Immature natural killer cell (primary cell): ENCODE measurements around the gene NISCH. TPM values are rescaled to one million over a fixed set of nuclear protein-coding genes. Genes with fewer than 3 reads are reported as not detected.
A peak's percentile ranks its signal among the peaks of the same experiment; 100 is the strongest.

Experiments
- DNase-seq, 3 donors: peaks; one replicate each; pipeline ENCODE4 v3.0.0; 2022; ENCODE audit warnings: mixed read lengths in 1 of 3
- H3K27ac Mint-ChIP-seq, 6 donors: one replicate each; pipeline ENCODE4 v1.8.0; 2020; ENCODE audit warnings: mixed read lengths in 6 of 6, mild to moderate bottlenecking in 5 of 6, inconsistent platforms in 4 of 6, moderate library complexity in 3 of 6
- H3K27me3 Mint-ChIP-seq, 3 donors: one replicate each; pipeline ENCODE4 v1.8.0; 2020 to 2021; ENCODE audit warnings: low read depth in 3 of 3, mild to moderate bottlenecking in 3 of 3, mixed read lengths in 3 of 3, moderate library complexity in 3 of 3, inconsistent platforms in 1 of 3
- H3K36me3 Mint-ChIP-seq, 3 donors: one replicate each; pipeline ENCODE4 v1.8.0; 2020; ENCODE audit warnings: mixed read lengths in 3 of 3, inconsistent platforms in 2 of 3, mild to moderate bottlenecking in 2 of 3
- H3K4me1 Mint-ChIP-seq, 2 donors: one replicate each; pipeline ENCODE4 v1.8.0; 2020; ENCODE audit warnings: inconsistent platforms in 2 of 2, mild to moderate bottlenecking in 2 of 2, mixed read lengths in 2 of 2, moderate library complexity in 1 of 2
- H3K4me3 Mint-ChIP-seq, 5 donors: one replicate each; pipeline ENCODE4 v1.8.0; 2020; ENCODE audit warnings: mild to moderate bottlenecking in 5 of 5, mixed read lengths in 5 of 5, inconsistent platforms in 3 of 5, moderate library complexity in 3 of 5
- H3K9me3 Mint-ChIP-seq, 6 donors: one replicate each; pipeline ENCODE4 v1.8.0; 2020; ENCODE audit warnings: mild to moderate bottlenecking in 6 of 6, mixed read lengths in 6 of 6, inconsistent platforms in 4 of 6, moderate library complexity in 3 of 6
- polyA plus RNA-seq, 3 donors: library from polyadenylated mRNA; unstranded; fragments of 300-500 nt; fragmentation: Illumina TruSeq; gene quantifications; one replicate each; pipeline ENCODE4 v1.2.3, GENCODE V29; 2021

Gene NISCH
- polyA plus RNA-seq, 3 donors from 2014 or later, result 11.3 to 25.9 (median 12.3) TPM

DNA sequence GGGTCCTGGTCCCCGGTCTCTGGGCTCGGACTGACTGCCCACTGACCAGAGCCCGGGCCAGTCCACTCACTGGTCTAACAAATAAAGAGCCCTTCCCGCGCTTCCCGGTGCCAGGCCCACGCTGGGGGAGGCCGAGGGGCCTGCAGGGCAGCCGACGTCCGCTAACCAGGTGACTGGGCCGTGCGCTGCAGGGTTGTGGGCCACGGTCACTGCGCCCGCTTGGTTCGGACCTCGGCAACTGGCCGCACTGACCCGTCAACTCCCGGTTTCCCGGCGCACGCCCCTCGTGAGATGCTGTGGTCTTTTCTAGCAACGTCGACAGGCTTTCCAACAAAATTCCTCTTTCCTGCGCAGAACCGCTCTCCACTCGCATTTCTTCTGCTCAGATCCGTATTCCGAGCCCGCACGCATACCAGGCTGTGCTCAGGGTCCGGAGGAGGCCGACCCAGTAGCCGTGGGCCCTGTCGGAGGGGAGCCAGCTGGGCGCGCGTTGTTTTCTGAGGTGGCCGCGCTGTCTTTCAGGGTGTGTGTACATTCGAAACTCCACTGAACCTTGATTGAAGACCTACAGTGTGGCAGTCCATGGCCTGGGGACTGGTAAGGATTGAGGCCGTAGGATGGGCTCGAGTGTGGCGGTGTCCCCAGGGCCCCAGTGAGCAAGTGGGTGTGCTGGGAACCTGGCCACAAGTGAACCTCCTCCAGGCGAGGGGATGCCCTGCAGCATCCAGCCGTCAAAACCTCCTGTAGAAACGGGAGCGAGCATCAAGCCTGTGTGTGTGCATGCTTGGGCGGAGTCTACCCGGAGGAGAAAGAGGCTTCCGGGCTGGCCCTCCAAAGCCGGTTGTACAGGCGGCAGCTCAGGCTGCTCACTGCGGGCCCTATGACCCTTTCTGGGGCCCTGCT lies 79.1 kb downstream of the NISCH start:
- DNase-seq, result no peak
- Mint-ChIP-seq H3K27me3 (peaks cover 6 to 17% (median 12%) of the 10 kb centered on the region in 3 donors), H3K27ac (peak overlapping the region in 4 of 6 donors; percentile 55 to 70 (median 59)), H3K36me3 (peaks cover 0 to 6% (median 0%) of the 10 kb centered on the region in 3 donors), H3K4me1 (peaks cover 41 to 44% of the 10 kb centered on the region in 2 donors), H3K9me3 (no peaks in the 10 kb centered on the region), H3K4me3 (peak overlapping the region; percentile 64 to 98 (median 72))

DNA sequence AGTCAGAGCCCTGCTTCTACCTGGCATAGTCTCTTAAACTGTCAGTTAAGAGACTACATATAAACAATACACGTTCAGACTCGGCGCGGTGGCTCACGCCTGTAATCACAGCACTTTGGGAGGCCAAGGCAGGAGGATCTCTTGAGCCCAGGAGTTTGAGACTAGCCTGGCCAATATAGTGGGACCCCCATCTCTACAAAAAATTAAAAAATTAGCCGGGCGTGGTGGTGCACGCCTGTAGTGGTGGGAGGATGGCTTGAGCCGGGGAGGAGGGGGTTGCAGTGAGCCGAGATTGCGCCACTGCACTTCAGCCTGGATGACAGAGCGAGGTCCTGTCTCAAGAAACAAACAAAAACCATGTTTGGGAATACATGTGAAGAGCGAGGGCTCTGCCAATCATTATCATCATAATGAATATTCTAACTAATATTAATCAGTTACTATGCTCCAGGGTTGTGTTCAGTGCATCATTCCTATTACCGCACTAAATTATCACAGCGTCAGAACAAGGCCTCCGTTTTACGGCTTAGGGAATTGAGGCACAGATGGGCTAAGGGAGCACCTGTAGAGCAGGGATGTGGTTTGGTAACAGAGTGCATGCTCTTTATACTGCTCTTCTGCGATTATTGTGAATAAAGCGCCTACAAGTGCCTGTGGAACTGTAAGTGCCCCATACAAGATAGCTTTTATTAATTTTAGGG lies 80.2 kb downstream of the NISCH start:
- peaks cover 43 to 47% of the 10 kb centered on the region in 2 donors for H3K4me1 Mint-ChIP-seq
- peak overlapping the region; percentile 97 to 100 (median 100) for H3K4me3 Mint-ChIP-seq

DNA sequence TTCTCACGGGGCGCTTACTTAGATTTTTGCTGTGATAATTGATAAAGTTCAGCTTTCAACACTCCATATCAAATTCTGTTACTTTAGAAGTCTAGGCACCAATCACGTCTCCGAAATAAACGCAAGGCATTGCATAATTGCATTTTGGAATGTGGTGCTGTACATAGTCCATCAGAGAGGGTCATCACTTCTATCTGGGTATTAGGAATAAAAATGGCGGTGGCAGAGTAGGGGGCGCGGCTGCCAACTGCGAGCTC lies 80.6 kb downstream of the NISCH start:
- Mint-ChIP-seq H3K9me3 (no peaks in the 10 kb centered on the region), H3K4me1 (peaks cover 43 to 51% of the 10 kb centered on the region in 2 donors), H3K27me3 (peaks cover 6 to 17% (median 12%) of the 10 kb centered on the region in 3 donors), H3K27ac (peak overlapping the region; percentile 48 to 100 (median 98)), H3K4me3 (peak overlapping the region; percentile 97 to 100 (median 100)), H3K36me3 (peaks cover 0 to 6% (median 0%) of the 10 kb centered on the region in 3 donors)
- no peak for DNase-seq

More for the DNA sequence above, 80.2 kb downstream of the NISCH start:
- Mint-ChIP-seq H3K9me3 (no peaks in the 10 kb centered on the region), H3K27ac (peak overlapping the region in 3 of 6 donors; percentile 99 to 100 (median 99)), H3K36me3 (peaks cover 0 to 6% (median 0%) of the 10 kb centered on the region in 3 donors), H3K27me3 (peaks cover 6 to 17% (median 12%) of the 10 kb centered on the region in 3 donors)
- DNase-seq, result no peak

DNA sequence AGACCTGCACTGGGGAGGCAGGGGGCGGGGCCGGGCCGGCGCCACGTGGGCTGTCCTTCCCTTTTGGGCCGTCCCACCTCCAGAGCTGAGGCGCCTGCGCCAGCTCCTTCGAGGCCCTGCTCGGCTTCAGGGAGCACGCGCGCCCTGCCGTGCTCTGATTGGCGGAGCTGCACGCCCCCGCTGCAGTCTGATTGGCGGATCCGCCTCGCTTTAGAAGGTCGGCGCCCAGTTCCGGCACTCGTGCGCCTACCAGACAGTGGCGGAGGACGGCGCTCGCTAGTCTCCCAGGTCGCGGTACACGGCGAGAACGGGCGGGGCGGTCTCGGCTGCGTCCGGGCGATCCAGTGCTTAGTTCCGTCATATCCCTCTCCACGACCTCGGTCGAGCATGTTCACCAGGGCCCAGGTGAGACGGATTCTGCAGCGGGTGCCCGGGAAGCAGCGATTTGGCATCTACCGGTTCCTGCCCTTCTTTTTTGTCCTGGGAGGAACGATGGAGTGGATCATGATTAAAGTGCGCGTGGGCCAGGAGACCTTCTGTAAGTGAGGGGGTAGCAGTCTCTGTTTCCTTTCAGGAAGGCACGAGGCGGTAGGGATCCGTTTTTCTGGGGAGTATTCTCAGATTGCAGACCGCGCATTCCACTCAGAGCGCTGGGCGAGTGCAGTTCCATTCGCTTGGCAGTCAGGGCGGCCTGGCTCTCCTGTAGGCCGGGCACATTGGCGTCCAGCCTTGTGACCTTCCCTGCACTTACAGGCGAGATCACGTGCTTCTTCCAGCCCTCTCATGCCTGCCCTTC lies 81.2 kb downstream of the NISCH start, which contains the start of gene UQCC5:
UQCC5 (plus strand) TSS at position 237 of the 796 bp plus-strand sequence; CDS start at position 388, 151 bp downstream.
- Mint-ChIP-seq H3K27me3 (peaks cover 6 to 17% (median 12%) of the 10 kb centered on the region in 3 donors), H3K27ac (peak within 1 kb of the TSS; percentile 96 to 100 (median 99)), H3K4me3 (peak within 1 kb of the TSS; percentile 97 to 100 (median 100)), H3K4me1 (peaks cover 43 to 57% of the 10 kb centered on the region in 2 donors), H3K9me3 (no peaks in the 10 kb centered on the region), H3K36me3 (peaks cover 0 to 6% (median 0%) of the 10 kb centered on the region in 3 donors)
- DNase-seq, result peak; percentile 97 to 98 (median 97)

DNA sequence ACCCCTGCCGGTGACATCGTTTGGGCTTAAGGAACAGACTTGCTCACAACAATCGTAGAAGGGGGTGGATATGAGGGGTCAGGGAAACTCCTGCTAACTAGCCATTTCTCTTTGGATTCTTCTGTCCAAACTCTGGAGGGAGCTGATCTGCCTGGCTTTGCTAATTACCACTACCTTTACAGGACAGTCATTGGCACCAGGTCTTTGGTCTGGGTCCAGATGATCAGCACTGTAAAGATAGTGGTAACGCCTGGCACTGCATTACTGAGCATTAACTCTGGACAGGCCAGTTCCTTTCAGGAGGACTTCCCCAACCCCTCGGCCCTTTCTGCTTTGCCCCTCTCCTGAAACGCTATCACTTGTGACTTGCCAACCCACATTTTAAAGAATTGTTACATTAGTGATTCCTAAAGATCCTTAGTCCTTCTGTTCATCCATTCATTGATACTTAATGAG lies 81.8 kb downstream of the NISCH start:
- Mint-ChIP-seq H3K27ac (peak overlapping the region; percentile 96 to 100 (median 99)), H3K4me3 (peak overlapping the region; percentile 97 to 100 (median 100)), H3K27me3 (peaks cover 6 to 17% (median 12%) of the 10 kb centered on the region in 3 donors), H3K9me3 (no peaks in the 10 kb centered on the region), H3K36me3 (peaks cover 0 to 6% (median 0%) of the 10 kb centered on the region in 3 donors), H3K4me1 (peaks cover 44 to 57% of the 10 kb centered on the region in 2 donors)
- DNase-seq, result no peak

DNA sequence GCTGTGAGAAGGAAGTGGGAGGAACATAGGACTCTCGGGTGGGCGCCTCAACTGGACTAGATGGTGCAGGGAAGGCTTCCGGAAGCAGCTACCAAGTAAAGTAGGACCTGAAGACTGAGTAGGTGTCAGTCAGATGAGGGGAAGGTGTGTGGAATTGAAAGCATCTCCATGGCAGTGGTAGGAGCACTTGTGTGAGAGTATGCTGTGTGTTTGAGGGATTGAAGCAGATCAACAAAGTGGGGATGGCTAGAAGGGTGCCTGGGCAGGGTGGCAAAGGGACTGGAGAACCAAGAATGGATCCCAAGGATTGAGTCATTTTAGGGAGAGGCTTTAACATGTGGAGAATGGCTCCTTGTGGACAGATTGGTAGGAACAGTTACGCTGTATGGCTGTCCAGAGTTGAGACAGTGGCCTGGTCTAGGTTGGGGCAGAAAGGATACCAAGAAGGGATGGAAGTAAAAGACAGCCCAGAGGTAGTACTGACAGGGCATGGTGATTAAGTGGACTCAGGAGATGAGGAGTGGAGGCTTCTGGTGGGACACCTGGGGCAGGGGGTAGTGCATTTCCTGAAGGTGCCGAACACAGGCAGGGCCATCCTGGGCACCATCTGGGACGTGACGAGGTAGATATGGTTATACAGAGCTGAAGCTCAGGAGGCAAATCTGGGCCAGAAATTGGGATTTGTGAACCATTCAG lies 82.5 kb downstream of the NISCH start:
- Mint-ChIP-seq H3K27ac (peak overlapping the region; percentile 96 to 100 (median 99)), H3K36me3 (peaks cover 0 to 6% (median 0%) of the 10 kb centered on the region in 3 donors), H3K4me1 (peaks cover 42 to 57% of the 10 kb centered on the region in 2 donors), H3K9me3 (no peaks in the 10 kb centered on the region), H3K27me3 (peaks cover 6 to 17% (median 12%) of the 10 kb centered on the region in 3 donors), H3K4me3 (peak overlapping the region; percentile 97 to 100 (median 100))
- DNase-seq, result no peak

DNA sequence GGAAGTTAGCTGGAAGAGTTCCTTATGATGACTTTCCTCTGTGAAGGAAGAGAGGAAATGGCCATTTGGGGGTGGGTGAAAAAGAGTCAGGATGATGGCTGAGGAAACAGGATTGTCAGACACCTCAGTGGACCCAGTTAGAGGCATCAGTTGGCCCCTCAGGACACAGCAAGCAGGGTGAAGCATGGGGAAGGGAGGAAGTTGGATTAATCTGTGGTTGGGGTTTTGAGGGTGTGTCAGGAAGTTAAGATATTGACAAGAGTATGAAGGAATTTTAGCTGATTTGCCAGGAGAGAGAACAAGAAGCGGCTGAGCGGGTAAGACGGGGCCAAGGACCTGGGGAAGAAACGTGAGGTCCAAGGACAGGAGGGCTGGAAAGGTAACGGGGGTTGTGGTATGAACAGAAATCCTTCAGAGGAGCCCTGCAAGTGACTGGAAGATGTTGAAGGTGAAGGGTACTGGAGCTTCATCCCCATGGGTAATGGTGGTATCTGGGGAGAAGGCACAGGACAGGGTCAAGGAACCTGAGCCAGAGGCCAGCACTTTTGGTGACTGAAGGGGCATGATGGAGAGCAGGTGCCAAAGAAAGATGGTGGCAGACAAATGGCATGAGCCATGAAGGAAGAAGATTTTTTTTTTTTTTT lies 83.7 kb downstream of the NISCH start:
- Mint-ChIP-seq H3K9me3 (no peaks in the 10 kb centered on the region), H3K4me1 (peaks cover 42 to 57% of the 10 kb centered on the region in 2 donors), H3K4me3 (peak overlapping the region in 3 of 5 donors; percentile 5 to 33 (median 27)), H3K36me3 (peaks cover 0 to 6% (median 0%) of the 10 kb centered on the region in 3 donors), H3K27me3 (peaks cover 6 to 17% (median 12%) of the 10 kb centered on the region in 3 donors), H3K27ac (peak overlapping the region; percentile 15 to 84 (median 31))
- DNase-seq, result no peak

DNA sequence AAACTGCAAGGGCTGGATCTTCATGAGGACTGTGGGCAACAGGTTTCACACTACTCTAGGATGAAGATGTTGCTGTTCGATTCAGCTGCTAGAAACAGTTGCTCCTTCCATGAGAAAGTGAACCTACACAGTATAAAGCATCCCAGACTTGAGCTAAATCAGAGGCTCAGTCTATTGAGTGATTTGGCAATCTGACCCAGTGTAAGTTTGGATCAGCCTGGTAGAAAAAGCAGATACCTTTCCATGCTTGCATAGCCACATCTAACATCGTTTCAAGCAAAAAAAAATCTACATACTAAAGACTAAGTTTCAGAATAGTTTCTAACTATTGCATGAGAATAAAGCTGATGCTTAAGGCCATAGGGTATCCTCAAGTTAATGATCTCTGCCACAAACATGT lies 85.6 kb downstream of the NISCH start:
- DNase-seq, result no peak
- Mint-ChIP-seq H3K36me3 (peaks cover 0 to 6% (median 0%) of the 10 kb centered on the region in 3 donors), H3K27ac (peak overlapping the region in 1 of 6 donors; percentile 39), H3K9me3 (no peaks in the 10 kb centered on the region), H3K4me1 (peaks cover 35 to 47% of the 10 kb centered on the region in 2 donors), H3K4me3 (no peak overlapping the region), H3K27me3 (peaks cover 6 to 13% (median 9%) of the 10 kb centered on the region in 3 donors)

Other genes starting within 250 kb of the NISCH start
- gene TLR9, start 230.0 kb upstream of the NISCH start, polyA plus RNA-seq, result not detected
- gene TWF2, start 216.4 kb upstream of the NISCH start, polyA plus RNA-seq, result 100 to 1,000 TPM in 2 of 3 donors, 10 to 100 TPM in 1; 96.4 to 159 (median 143) TPM
- gene PPM1M, start 209.8 kb upstream of the NISCH start, polyA plus RNA-seq, result 10 to 100 TPM; 57.1 to 83.6 (median 66.8) TPM
- 10 to 100 TPM; 76.9 to 99.5 (median 81.5) TPM for gene WDR82, start 177.0 kb upstream of the NISCH start, polyA plus RNA-seq
- 10 to 100 TPM in 2 of 3 donors, 1 to 10 TPM in 1; 8.2 to 14.5 (median 12.1) TPM for gene GLYCTK, start 167.8 kb upstream of the NISCH start, polyA plus RNA-seq
- 1 to 10 TPM in 1 of 3 donors, under 1 TPM in 2; 0.31 to 1.8 (median 0.73) TPM for gene DNAH1, start 139.3 kb upstream of the NISCH start, polyA plus RNA-seq
- gene BAP1, start 45.6 kb upstream of the NISCH start, polyA plus RNA-seq, result 10 to 100 TPM in 2 of 3 donors, 1 to 10 TPM in 1; 6.4 to 30.9 (median 13.4) TPM
- 1 to 10 TPM; 4.2 to 9.4 (median 6.8) TPM for gene PHF7, start 44.9 kb upstream of the NISCH start, polyA plus RNA-seq
- not detected for gene SEMA3G, start 10.5 kb upstream of the NISCH start, polyA plus RNA-seq
- not detected for gene TNNC1, start 1.6 kb upstream of the NISCH start, polyA plus RNA-seq
- under 1 TPM in 1 of 3 donors, not detected in 2; 0.10 TPM for gene STAB1, start 39.7 kb downstream of the NISCH start, polyA plus RNA-seq
- gene NT5DC2, start 78.3 kb downstream of the NISCH start, polyA plus RNA-seq, result under 1 TPM in 2 of 3 donors, not detected in 1; 0.26 to 0.53 TPM
- 10 to 100 TPM; 11.7 to 27.2 (median 13.9) TPM for gene UQCC5, start 81.0 kb downstream of the NISCH start, polyA plus RNA-seq
- gene PBRM1, start 230.3 kb downstream of the NISCH start, polyA plus RNA-seq, result 100 to 1,000 TPM in 1 of 3 donors, 10 to 100 TPM in 2; 52.4 to 116 (median 66.4) TPM
- gene GNL3, start 230.4 kb downstream of the NISCH start, polyA plus RNA-seq, result 10 to 100 TPM; 27.4 to 43.3 (median 28.0) TPM